ENCODE results near the gene PACSIN2. TPM values are rescaled to one million over a fixed set of nuclear protein-coding genes. Genes with fewer than 3 reads are reported as not detected.

Gene PACSIN2
- 10 to 100 TPM; 27.5 to 30.8 TPM for total RNA-seq

- ChIA-PET CTCF (interaction anchor here (0.7 kb wide), 1 partner anchor 19 kb away, joined by 3 read pairs; no protein-coding TSS in a partner anchor), POLR2A (interaction anchor here (0.6 to 1.5 kb wide), 9 partner anchors 11 to 401 kb away, joined by 3 to 12 read pairs (median 4); partner anchors contain the start of gene POLDIP3)
- Mint-ChIP-seq H3K36me3 (ENCODE audit: low read depth) (peaks cover 5% of the 10 kb centered on the region), H3K27me3 (ENCODE audit: low read depth) (peaks cover 3% of the 10 kb centered on the region), H3K4me3 (peak within 1 kb of the TSS; percentile 91), H3K9me3 (ENCODE audit: insufficient read depth) (no peaks in the 10 kb centered on the region), H3K4me1 (ENCODE audit: low read depth) (peaks cover 20% of the 10 kb centered on the region), H3K27ac (peak within 1 kb of the TSS; percentile 80)
- DNase-seq (peak; percentile 99), ATAC-seq (peak; percentile 99)
These were observed at the start of gene PACSIN2 for GRCh38 chr22:43014869-43015676. TSS of gene PACSIN2 (minus strand) at chr22:43015149. CDS start at chr22:42912080, 103,069 bp downstream.

GRCh38 chr22:43060183-43060582 is 45.2 kb upstream of the PACSIN2 start:
- no peak for ATAC-seq
- no peak overlapping the region for H3K27ac Mint-ChIP-seq
- H3K27me3 Mint-ChIP-seq (ENCODE audit: low read depth) = no peaks in the 10 kb centered on the region
- POLR2A ChIA-PET = interaction anchor here (0.6 kb wide), 1 partner anchor 1192 kb away, joined by 5 read pairs; no protein-coding TSS in a partner anchor
- H3K4me1 Mint-ChIP-seq (ENCODE audit: low read depth) = no peaks in the 10 kb centered on the region
- H3K36me3 Mint-ChIP-seq (ENCODE audit: low read depth) = peaks cover 3% of the 10 kb centered on the region
- H3K9me3 Mint-ChIP-seq (ENCODE audit: insufficient read depth) = no peaks in the 10 kb centered on the region
- CTCF ChIA-PET = interaction anchor here (0.8 to 1.7 kb wide), 10 partner anchors 10 to 281 kb away, joined by 3 to 8 read pairs (median 4); no protein-coding TSS in a partner anchor
- peak; percentile 57 for DNase-seq
- H3K4me3 Mint-ChIP-seq = no peak overlapping the region

- H3K36me3 Mint-ChIP-seq (ENCODE audit: low read depth) = peaks cover 3% of the 10 kb centered on the region
- no peak for ATAC-seq
- POLR2A ChIA-PET = no interaction called here
- no peaks in the 10 kb centered on the region for H3K4me1 Mint-ChIP-seq (ENCODE audit: low read depth)
- no peak overlapping the region for H3K4me3 Mint-ChIP-seq
- no peak overlapping the region for H3K27ac Mint-ChIP-seq
- CTCF ChIA-PET = no interaction called here
- no peaks in the 10 kb centered on the region for H3K27me3 Mint-ChIP-seq (ENCODE audit: low read depth)
- DNase-seq = no peak
- H3K9me3 Mint-ChIP-seq (ENCODE audit: insufficient read depth) = no peaks in the 10 kb centered on the region
These were observed 42.7 kb upstream of the PACSIN2 start for GRCh38 chr22:43057641-43058040.

GRCh38 chr22:43053176-43053575 is 38.2 kb upstream of the PACSIN2 start:
- POLR2A ChIA-PET = no interaction called here
- Mint-ChIP-seq H3K27ac (no peak overlapping the region), H3K27me3 (ENCODE audit: low read depth) (no peaks in the 10 kb centered on the region), H3K4me1 (ENCODE audit: low read depth) (no peaks in the 10 kb centered on the region), H3K4me3 (no peak overlapping the region), H3K36me3 (ENCODE audit: low read depth) (peaks cover 3% of the 10 kb centered on the region), H3K9me3 (ENCODE audit: insufficient read depth) (no peaks in the 10 kb centered on the region)
- CTCF ChIA-PET = no interaction called here
- ATAC-seq (no peak), DNase-seq (no peak)

- H3K4me3 Mint-ChIP-seq = no peak overlapping the region
These were observed 36.0 kb upstream of the PACSIN2 start for GRCh38 chr22:43050995-43051394.

GRCh38 chr22:43047605-43048004 is 32.7 kb upstream of the PACSIN2 start:
- Mint-ChIP-seq H3K36me3 (ENCODE audit: low read depth) (no peaks in the 10 kb centered on the region), H3K4me3 (no peak overlapping the region), H3K4me1 (ENCODE audit: low read depth) (no peaks in the 10 kb centered on the region), H3K9me3 (ENCODE audit: insufficient read depth) (no peaks in the 10 kb centered on the region), H3K27ac (no peak overlapping the region), H3K27me3 (ENCODE audit: low read depth) (no peaks in the 10 kb centered on the region)
- ATAC-seq (no peak), DNase-seq (no peak)
- ChIA-PET CTCF (interaction anchor here (1.3 kb wide), 1 partner anchor 179 kb away, joined by 5 read pairs; no protein-coding TSS in a partner anchor), POLR2A (no interaction called here)

More at GRCh38 chr22:43050995-43051394, 36.0 kb upstream of the PACSIN2 start:
- H3K27ac Mint-ChIP-seq = no peak overlapping the region
- POLR2A ChIA-PET = interaction anchor here (0.7 kb wide), 1 partner anchor 127 kb away, joined by 3 read pairs; no protein-coding TSS in a partner anchor
- H3K4me1 Mint-ChIP-seq (ENCODE audit: low read depth) = no peaks in the 10 kb centered on the region
- DNase-seq = no peak
- H3K36me3 Mint-ChIP-seq (ENCODE audit: low read depth) = peaks cover 3% of the 10 kb centered on the region
- ATAC-seq = no peak
- H3K27me3 Mint-ChIP-seq (ENCODE audit: low read depth) = no peaks in the 10 kb centered on the region
- CTCF ChIA-PET = interaction anchor here (2.5 kb wide), 1 partner anchor 9 kb away, joined by 8 read pairs; no protein-coding TSS in a partner anchor
- H3K9me3 Mint-ChIP-seq (ENCODE audit: insufficient read depth) = no peaks in the 10 kb centered on the region

GRCh38 chr22:43044290-43044712 is 29.4 kb upstream of the PACSIN2 start:
- POLR2A ChIA-PET = no interaction called here

GRCh38 chr22:43042101-43042780 is 27.3 kb upstream of the PACSIN2 start:
- no peaks in the 10 kb centered on the region for H3K9me3 Mint-ChIP-seq (ENCODE audit: insufficient read depth)
- no peaks in the 10 kb centered on the region for H3K4me1 Mint-ChIP-seq (ENCODE audit: low read depth)
- H3K36me3 Mint-ChIP-seq (ENCODE audit: low read depth) = no peaks in the 10 kb centered on the region
- POLR2A ChIA-PET = no interaction called here
- CTCF ChIA-PET = interaction anchor here (1.1 kb wide), 1 partner anchor 18 kb away, joined by 3 read pairs; no protein-coding TSS in a partner anchor
- H3K27ac Mint-ChIP-seq = no peak overlapping the region
- no peak overlapping the region for H3K4me3 Mint-ChIP-seq
- ATAC-seq = no peak
- no peak for DNase-seq
- H3K27me3 Mint-ChIP-seq (ENCODE audit: low read depth) = no peaks in the 10 kb centered on the region

More at GRCh38 chr22:43044290-43044712, 29.4 kb upstream of the PACSIN2 start:
- no peak for DNase-seq
- Mint-ChIP-seq H3K36me3 (ENCODE audit: low read depth) (no peaks in the 10 kb centered on the region), H3K27me3 (ENCODE audit: low read depth) (no peaks in the 10 kb centered on the region), H3K4me1 (ENCODE audit: low read depth) (no peaks in the 10 kb centered on the region), H3K9me3 (ENCODE audit: insufficient read depth) (no peaks in the 10 kb centered on the region), H3K4me3 (no peak overlapping the region), H3K27ac (no peak overlapping the region)
- ATAC-seq = no peak
- CTCF ChIA-PET = no interaction called here

GRCh38 chr22:43039800-43040199 is 24.9 kb upstream of the PACSIN2 start:
- no peaks in the 10 kb centered on the region for H3K4me1 Mint-ChIP-seq (ENCODE audit: low read depth)
- ATAC-seq (no peak), DNase-seq (no peak)
- no peaks in the 10 kb centered on the region for H3K27me3 Mint-ChIP-seq (ENCODE audit: low read depth)
- no peak overlapping the region for H3K4me3 Mint-ChIP-seq
- CTCF ChIA-PET = interaction anchor here (0.6 kb wide), 1 partner anchor 94 kb away, joined by 4 read pairs; no protein-coding TSS in a partner anchor
- no peaks in the 10 kb centered on the region for H3K36me3 Mint-ChIP-seq (ENCODE audit: low read depth)
- H3K27ac Mint-ChIP-seq = no peak overlapping the region
- H3K9me3 Mint-ChIP-seq (ENCODE audit: insufficient read depth) = no peaks in the 10 kb centered on the region
- POLR2A ChIA-PET = no interaction called here

- no peak overlapping the region for H3K27ac Mint-ChIP-seq
- DNase-seq = no peak
- no peaks in the 10 kb centered on the region for H3K9me3 Mint-ChIP-seq (ENCODE audit: insufficient read depth)
- no peaks in the 10 kb centered on the region for H3K27me3 Mint-ChIP-seq (ENCODE audit: low read depth)
- ChIA-PET POLR2A (no interaction called here), CTCF (no interaction called here)
- H3K4me1 Mint-ChIP-seq (ENCODE audit: low read depth) = no peaks in the 10 kb centered on the region
- H3K36me3 Mint-ChIP-seq (ENCODE audit: low read depth) = no peaks in the 10 kb centered on the region
- ATAC-seq = no peak
- no peak overlapping the region for H3K4me3 Mint-ChIP-seq
These were observed 23.4 kb upstream of the PACSIN2 start for GRCh38 chr22:43038325-43038724.

GRCh38 chr22:43036282-43036829 is 21.4 kb upstream of the PACSIN2 start:
- peaks cover 2% of the 10 kb centered on the region for H3K27me3 Mint-ChIP-seq (ENCODE audit: low read depth)
- CTCF ChIA-PET = no interaction called here
- no peaks in the 10 kb centered on the region for H3K36me3 Mint-ChIP-seq (ENCODE audit: low read depth)
- H3K4me1 Mint-ChIP-seq (ENCODE audit: low read depth) = no peaks in the 10 kb centered on the region
- no peak overlapping the region for H3K27ac Mint-ChIP-seq
- H3K4me3 Mint-ChIP-seq = no peak overlapping the region
- no peak for ATAC-seq
- no peak for DNase-seq
- POLR2A ChIA-PET = no interaction called here
- no peaks in the 10 kb centered on the region for H3K9me3 Mint-ChIP-seq (ENCODE audit: insufficient read depth)

Measured in activated CD8-positive, alpha-beta T cell treated with anti-CD3 and anti-CD28 coated beads, Interleukin-2, amount 10 ng/mL, durations not matched to agents 7 days and 5 days (primary cell).